Adrenal gland (tissue), 12 donors: ENCODE data around the gene COPG1. TPM values are rescaled to one million over a fixed set of nuclear protein-coding genes. Genes with fewer than 3 reads are reported as not detected.

Experiments used
- DNase-seq, 7 donors: peaks; one replicate each; pipeline ENCODE4 v3.0.0-alpha.2; 2019 to 2020
- H3K27ac ChIP-seq, 5 donors: fragments of 200-600 bp; sonication (generic) in 4 of 5; 1 replicate in 3 of 5; 2 replicates in 2 of 5; pipeline versions ENCODE4 v1.5.1 to v1.8.0; 2016 to 2020; ENCODE audit warnings: mild to moderate bottlenecking in 1 of 5
- H3K27me3 ChIP-seq: fragments of 200-600 bp; 2 replicates; pipeline ENCODE4 v1.8.0; 2021
- H3K36me3 ChIP-seq, 2 donors: fragments of 200-600 bp; replicated peaks in 1 of 2; 1 replicate in 1 of 2; 2 replicates in 1 of 2; pipeline versions ENCODE4 v1.5.1 to v1.8.0; 2018 to 2022
- H3K4me1 ChIP-seq, 2 donors: fragments of 200-600 bp; replicated peaks in 1 of 2; 1 replicate in 1 of 2; 2 replicates in 1 of 2; pipeline versions ENCODE4 v1.5.1 to v1.8.0; 2018 to 2021
- H3K4me3 ChIP-seq, 4 donors: fragments of 200-600 bp; sonication (generic) in 3 of 4; one replicate each; pipeline ENCODE4 v1.5.1; 2016 to 2018
- H3K9me3 ChIP-seq, 3 donors: fragments of 200-600 bp; sonication (generic) in 1 of 3; replicated peaks in 1 of 3; 1 replicate in 2 of 3; 2 replicates in 1 of 3; pipeline versions ENCODE4 v1.5.1 to v1.8.0; 2016 to 2021
- CTCF ChIP-seq, 6 experiments: fragments of 450-650 bp in 4 of 6; fragments of 200-600 bp in 2 of 6; sonication (generic) in 1 of 6; IDR thresholded peaks; 1 replicate in 5 of 6; 2 replicates in 1 of 6; pipeline versions ENCODE4 v1.5.1 to v1.8.0; 2016 to 2021; ENCODE audit warnings: antibody characterized with exemption in 6 of 6, mild to moderate bottlenecking in 2 of 6, moderate library complexity in 1 of 6
- POLR2A ChIP-seq, 2 donors: fragments of 450-650 bp; IDR thresholded peaks; one replicate each; pipeline ENCODE4 v1.6.1; 2017; ENCODE audit warnings: antibody characterized with exemption in 2 of 2, mild to moderate bottlenecking in 2 of 2, moderate library complexity in 1 of 2
- WGBS, 4 donors: extraction: QIAGEN DNeasy Blood & Tissue Kit in 2 of 4; methylation state at CpG; one replicate each; pipeline versions ENCODE4 v1.1.5 to v1.1.7; 2013 to 2017; 5-methylcytosine and 5-hydroxymethylcytosine counted together
- intact Hi-C, 2 donors: fragments of 100-400 bp; cut with DNase I; formaldehyde crosslinking; loops; one replicate each; pipeline versions ENCODE4 v1.14.1 to v1.15.0; 2022 to 2023
- polyA plus RNA-seq, 3 donors: library from polyadenylated mRNA; stranded (reverse); fragments of 200-250 nt in 2 of 3; fragments of 350-450 nt in 1 of 3; fragmentation: Illumina TruSeq in 1 of 3; extraction: RNeasy Lipid Tissue Mini Kit (QIAGEN cat#74804) in 1 of 3; gene quantifications; one replicate each; pipeline ENCODE4 v1.2.3, GENCODE V29; 2013 to 2014
- total RNA-seq, 9 donors: library from RNA; depleted of rRNA in 4 of 9; stranded (reverse); fragments of >200 nt in 4 of 9; fragments of 120-200 nt in 1 of 9; fragmentation: NEBNext Ultra II Directional in 1 of 9; extraction: Animal tissue kit (Norgen Biotek cat#: 25700) in 1 of 9; gene quantifications; one replicate each; pipeline versions ENCODE4 v1.1.0 to v1.2.4, GENCODE V29; 2013 to 2023
- donor health status: healthy with polysubstance abuse.
- donor health status: Bipolar disorder and iron deficiency.
- donor health status: DM: yes; HTN: yes; CAD: no.
- donor health status: DM: no; HTN: no; CAD: no.
- donor health status: DM: no; HTN: no; CAD: no.
- donor health status: DM: yes; HTN: yes; CAD: no.

The COPG1 gene
- total and polyA plus RNA-seq, 12 donors = 84.9 to 318 (median 163) TPM

GRCh38 chr3:129304146-129304961 is 54.9 kb downstream of the COPG1 start:
- WGBS, 4 donors = 70 to 85% (median 75%) methylated on average over 3 of the region's 3 CpGs
- Histone ChIP-seq H3K27me3 (no peaks in the 10 kb centered on the region), H3K4me3 (no peak overlapping the region), H3K4me1 (peaks cover 0 to 7% of the 10 kb centered on the region in 2 donors), H3K27ac (peak overlapping the region in 2 of 5 donors; percentile 6 to 83), H3K9me3 (no peaks in the 10 kb centered on the region), H3K36me3 (peaks cover 0 to 26% of the 10 kb centered on the region in 2 donors)
- TF ChIP-seq POLR2A (IDR thresholded peaks at IDR 0.05) (no peak), CTCF (IDR thresholded peaks at IDR 0.05) (no peak)
- intact Hi-C loops = no loop called here
- DNase-seq = peak in 2 of 7 donors; percentile 9 to 50

DNA sequence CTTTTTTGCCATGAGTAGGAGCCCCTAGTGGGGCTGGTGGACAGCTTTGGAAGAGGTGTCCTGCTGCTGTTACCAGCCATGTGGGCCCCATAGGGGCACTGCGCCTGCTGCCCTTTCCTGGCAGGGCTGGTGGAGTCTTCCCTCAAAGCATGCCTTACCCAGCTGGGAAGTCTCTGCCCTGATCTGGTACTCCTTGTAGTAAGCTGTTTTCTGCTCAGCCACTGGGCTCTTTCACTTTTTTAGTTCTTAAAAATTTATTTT is 55.5 kb downstream of the COPG1 start:
- WGBS, 4 donors = 100% methylated on average over 1 of the region's 1 CpG
- H3K27me3 ChIP-seq = no peaks in the 10 kb centered on the region
- intact Hi-C loops = no loop called here
- peak overlapping the region in 2 of 5 donors; percentile 6 to 83 for H3K27ac ChIP-seq
- TF ChIP-seq CTCF (IDR thresholded peaks at IDR 0.05) = no peak
- no peak for TF ChIP-seq POLR2A (IDR thresholded peaks at IDR 0.05)
- H3K36me3 ChIP-seq = peaks cover 0 to 26% of the 10 kb centered on the region in 2 donors
- DNase-seq = peak in 2 of 7 donors; percentile 11 to 46
- no peaks in the 10 kb centered on the region for H3K9me3 ChIP-seq
- peaks cover 0 to 7% of the 10 kb centered on the region in 2 donors for H3K4me1 ChIP-seq
- no peak overlapping the region for H3K4me3 ChIP-seq

DNA sequence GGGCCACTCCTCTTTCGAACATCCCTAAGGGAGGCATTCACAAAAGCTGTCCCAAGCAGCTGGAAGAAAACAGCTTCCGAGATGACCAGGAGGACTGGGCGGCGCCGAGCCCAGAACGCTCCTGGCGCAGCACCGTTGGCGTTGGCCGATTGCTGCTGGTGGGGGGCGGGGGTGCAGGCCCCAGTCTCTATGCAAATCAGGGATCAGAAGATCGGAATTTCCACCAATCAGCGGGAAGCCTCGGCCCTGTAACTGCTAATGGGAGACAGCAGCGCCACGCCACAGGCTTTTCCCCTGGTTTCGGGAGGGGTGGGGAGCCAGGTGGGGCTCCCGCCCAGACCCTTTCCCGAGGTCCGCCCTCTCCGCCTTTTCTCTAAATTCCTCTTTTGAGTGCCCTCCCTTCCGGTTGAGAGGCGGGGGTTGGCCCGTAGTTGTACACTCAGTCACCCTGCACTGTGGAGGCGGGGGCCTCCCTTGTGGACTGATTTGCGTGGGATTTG is 56.2 kb downstream of the COPG1 start:
- TF ChIP-seq POLR2A (IDR thresholded peaks at IDR 0.05) (peak in 1 of 2 donors; percentile 71), CTCF (IDR thresholded peaks at IDR 0.05) (peak in 1 of 6 experiments; percentile 6)
- Histone ChIP-seq H3K9me3 (no peaks in the 10 kb centered on the region), H3K36me3 (peaks cover 0 to 23% of the 10 kb centered on the region in 2 donors), H3K27me3 (no peaks in the 10 kb centered on the region), H3K4me1 (peaks cover 0 to 7% of the 10 kb centered on the region in 2 donors), H3K27ac (peak overlapping the region in 4 of 5 donors; percentile 10 to 83 (median 59)), H3K4me3 (peak overlapping the region in 1 of 4 donors; percentile 13)
- WGBS, 4 donors = 28 to 48% (median 36%) methylated on average over 11 to 26 of the region's 26 CpGs
- intact Hi-C loops = no loop called here
- peak; percentile 80 to 94 (median 91) for DNase-seq

DNA sequence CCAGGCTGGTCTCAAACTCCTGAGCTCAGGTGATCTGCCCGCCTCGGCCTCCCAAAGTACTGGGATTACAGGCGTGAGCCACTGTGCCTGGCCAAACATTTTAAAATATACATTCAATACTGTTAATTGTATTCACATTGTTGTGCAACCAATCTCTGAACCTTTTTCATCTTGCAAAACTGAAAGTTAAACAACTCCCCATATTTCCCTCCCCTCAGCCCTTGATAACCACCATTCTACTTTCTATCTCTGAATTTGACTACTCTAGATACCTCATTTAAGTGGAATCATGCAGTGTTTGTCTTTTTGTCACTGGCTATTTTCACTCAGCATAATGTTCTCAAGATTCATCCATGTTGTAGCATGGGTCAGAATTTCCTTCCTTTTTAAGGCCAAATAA is 59.2 kb downstream of the COPG1 start:
- H3K4me3 ChIP-seq = no peak overlapping the region
- no peak overlapping the region for H3K27ac ChIP-seq
- H3K36me3 ChIP-seq = peaks cover 0 to 3% of the 10 kb centered on the region in 2 donors
- no peak for TF ChIP-seq CTCF (IDR thresholded peaks at IDR 0.05)
- no peak for TF ChIP-seq POLR2A (IDR thresholded peaks at IDR 0.05)
- no peaks in the 10 kb centered on the region for H3K9me3 ChIP-seq
- H3K4me1 ChIP-seq = peaks cover 0 to 7% of the 10 kb centered on the region in 2 donors
- WGBS, 4 donors = 94 to 100% (median 96%) methylated on average over 3 of the region's 3 CpGs
- H3K27me3 ChIP-seq = no peaks in the 10 kb centered on the region
- intact Hi-C loops = no loop called here
- no peak for DNase-seq
